Fibroblast of skin of scalp (primary cell): ENCODE results near the gene FXYD1. TPM values are rescaled to one million over a fixed set of nuclear protein-coding genes. Genes with fewer than 3 reads are reported as not detected.
"Not testable (repeated sequence)": the region's sequence is repeated elsewhere in the genome, so short reads cannot be mapped to it uniquely, and the experiment has no call there.

Experiments
- DNase-seq: peaks from one replicate; pipeline ENCODE4 v3.0.0-alpha.2; 2013
- polyA plus RNA-seq, 2 experiments: library from polyadenylated mRNA; unstranded; fragments of 120-200 nt; gene quantifications; one replicate each; pipeline ENCODE4 v1.2.1, GENCODE V29; 2013; ENCODE audit not compliant: insufficient read length in 2 of 2

Gene FXYD1
- 4.8 TPM for polyA plus RNA-seq (2013, experiment 1 of 2; ENCODE audit: insufficient read length)
- 9.0 TPM for polyA plus RNA-seq (2013, experiment 2 of 2; ENCODE audit: insufficient read length)

- DNase-seq = no peak
Measured at GRCh38 chr19:35138305-35138892, at the start of gene FXYD1. Gene FXYD1, plus strand, starts transcription at chr19:35138824. Its CDS starts 1,256 bp downstream, at chr19:35140080.

GRCh38 chr19:35089554-35089953 lies 49.1 kb upstream of the FXYD1 start:
- DNase-seq = no peak

GRCh38 chr19:35090160-35090505 lies 48.5 kb upstream of the FXYD1 start:
- no peak for DNase-seq

GRCh38 chr19:35090506-35091214 lies 48.0 kb upstream of the FXYD1 start:
- peak; percentile 65 for DNase-seq

- DNase-seq = no peak
Measured at GRCh38 chr19:35093430-35093829, 45.2 kb upstream of the FXYD1 start.

GRCh38 chr19:35093941-35094647 lies 44.5 kb upstream of the FXYD1 start:
- DNase-seq = no peak

- DNase-seq = no peak
Measured at GRCh38 chr19:35094656-35095055, 44.0 kb upstream of the FXYD1 start.

GRCh38 chr19:35095667-35096368 lies 42.8 kb upstream of the FXYD1 start:
- DNase-seq = no peak

- no peak for DNase-seq
Measured at GRCh38 chr19:35098413-35099049, 40.1 kb upstream of the FXYD1 start.

- DNase-seq = no peak
Measured at GRCh38 chr19:35099155-35099896, 39.3 kb upstream of the FXYD1 start.

GRCh38 chr19:35099897-35100275 lies 38.7 kb upstream of the FXYD1 start:
- no peak for DNase-seq

GRCh38 chr19:35100588-35101533 lies 37.8 kb upstream of the FXYD1 start:
- DNase-seq = no peak

GRCh38 chr19:35101949-35102348 lies 36.7 kb upstream of the FXYD1 start:
- DNase-seq = not testable (repeated sequence)

- DNase-seq = not testable (repeated sequence)
Measured at GRCh38 chr19:35103614-35104013, 35.0 kb upstream of the FXYD1 start.

- no peak for DNase-seq
Measured at GRCh38 chr19:35104361-35104760, 34.3 kb upstream of the FXYD1 start.

GRCh38 chr19:35105047-35105410 lies 33.6 kb upstream of the FXYD1 start:
- no peak for DNase-seq

GRCh38 chr19:35105411-35106290 lies 33.0 kb upstream of the FXYD1 start:
- DNase-seq = no peak

GRCh38 chr19:35106291-35106583 lies 32.4 kb upstream of the FXYD1 start:
- no peak for DNase-seq

GRCh38 chr19:35106898-35107541 lies 31.6 kb upstream of the FXYD1 start:
- no peak for DNase-seq
